ENCODE results near the gene SYTL3. TPM values are rescaled to one million over a fixed set of nuclear protein-coding genes. Genes with fewer than 3 reads are reported as not detected.
A peak's percentile ranks its signal among the peaks of the same experiment; 100 is the strongest.
"Not testable (repeated sequence)": the region's sequence is repeated elsewhere in the genome, so short reads cannot be mapped to it uniquely, and the experiment has no call there.

Gene SYTL3
- polyA plus RNA-seq, 3 donors = 3.2 to 5.3 (median 4.5) TPM

- DNase-seq (ENCODE audit: extremely low read depth in 1 of 11, low read depth in 9 of 11, low spot score in 4 of 11) = not testable (repeated sequence)
These were observed 27.2 kb downstream of the SYTL3 start for GRCh38 chr6:158677094-158677493.

DNA sequence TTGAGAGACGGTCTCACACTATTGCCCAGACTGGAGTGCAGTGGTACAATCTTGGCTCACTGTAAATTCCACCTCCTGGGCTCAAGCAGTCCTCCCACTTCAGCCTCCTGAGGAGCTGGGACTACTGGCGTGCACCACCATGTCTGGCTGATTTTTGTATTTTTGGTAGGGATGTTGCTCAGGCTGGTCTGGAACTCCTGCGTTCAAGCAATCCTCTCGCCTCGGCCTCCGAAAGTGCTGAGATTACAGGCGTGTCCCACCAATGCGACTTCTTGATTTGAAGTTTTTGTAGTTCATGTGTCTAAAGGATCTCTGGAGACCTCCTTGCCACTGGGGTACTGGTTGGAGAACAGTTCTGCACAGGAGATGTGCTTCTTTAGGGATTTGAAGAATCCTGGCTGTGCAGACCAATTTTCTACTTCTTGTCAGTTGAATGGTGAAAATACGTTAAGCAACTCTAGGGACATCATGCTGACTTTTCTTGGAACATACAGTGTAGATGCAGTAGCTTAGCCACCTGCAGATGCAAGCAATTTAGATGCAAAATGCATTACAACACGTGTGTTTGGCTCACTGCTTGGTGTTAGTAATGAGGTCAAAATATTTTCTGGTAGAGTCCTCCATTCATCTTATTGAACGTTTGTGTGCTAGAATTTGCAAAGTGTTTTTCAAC, 28.2 kb downstream of the SYTL3 start:
- no peak for DNase-seq (ENCODE audit: extremely low read depth in 1 of 11, low read depth in 9 of 11, low spot score in 4 of 11)

GRCh38 chr6:158680015-158680414, 30.2 kb downstream of the SYTL3 start:
- DNase-seq (ENCODE audit: extremely low read depth in 1 of 11, low read depth in 9 of 11, low spot score in 4 of 11) = no peak

DNA sequence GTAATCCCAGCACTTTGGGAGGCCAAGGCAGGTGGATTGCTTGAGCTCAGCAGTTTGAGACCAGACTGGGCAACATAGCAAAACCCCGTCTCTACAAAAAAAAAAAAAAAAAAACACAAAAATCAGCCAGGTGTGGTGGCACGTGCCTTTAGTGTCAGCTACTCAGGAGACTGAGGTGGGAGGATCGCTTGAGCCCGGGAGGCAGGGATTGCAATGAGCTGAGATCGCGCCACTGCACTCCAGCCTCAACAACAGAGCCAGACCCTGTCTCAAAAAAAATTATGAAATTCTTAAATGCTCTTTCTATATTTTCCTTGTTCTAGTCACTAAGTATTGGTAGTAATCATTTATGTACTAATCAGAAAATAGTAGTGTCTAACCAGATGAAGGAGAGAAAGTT, 30.6 kb downstream of the SYTL3 start:
- DNase-seq (ENCODE audit: extremely low read depth in 1 of 11, low read depth in 9 of 11, low spot score in 4 of 11) = no peak

GRCh38 chr6:158684311-158684710, 34.5 kb downstream of the SYTL3 start:
- DNase-seq (ENCODE audit: extremely low read depth in 1 of 11, low read depth in 9 of 11, low spot score in 4 of 11) = no peak

- DNase-seq (ENCODE audit: extremely low read depth in 1 of 11, low read depth in 9 of 11, low spot score in 4 of 11) = no peak
These were observed 35.0 kb downstream of the SYTL3 start for GRCh38 chr6:158684745-158685324.

- DNase-seq (ENCODE audit: extremely low read depth in 1 of 11, low read depth in 9 of 11, low spot score in 4 of 11) = no peak
These were observed 36.5 kb downstream of the SYTL3 start for GRCh38 chr6:158686311-158686710.

GRCh38 chr6:158686791-158687381, 37.0 kb downstream of the SYTL3 start:
- DNase-seq (ENCODE audit: extremely low read depth in 1 of 11, low read depth in 9 of 11, low spot score in 4 of 11) = no peak

- no peak for DNase-seq (ENCODE audit: extremely low read depth in 1 of 11, low read depth in 9 of 11, low spot score in 4 of 11)
These were observed 37.7 kb downstream of the SYTL3 start for GRCh38 chr6:158687506-158687905.

DNA sequence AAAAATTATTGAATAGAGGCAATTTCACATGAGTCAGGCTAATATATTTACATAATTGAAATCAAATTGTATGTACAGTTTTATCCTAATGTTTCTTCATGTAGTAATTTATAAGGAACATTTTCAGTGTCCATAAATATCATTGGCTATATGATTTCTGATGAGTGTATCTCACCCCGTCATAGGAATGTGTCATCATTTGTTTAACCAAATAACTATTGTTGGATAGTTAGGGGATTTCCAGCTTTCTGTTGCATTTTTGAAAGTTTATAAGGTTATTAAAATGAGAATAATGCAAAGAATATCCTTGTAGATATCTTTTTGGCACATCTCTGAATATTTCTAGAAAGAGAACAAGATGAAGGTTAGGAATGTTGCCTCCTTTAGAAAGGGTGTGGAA, 39.0 kb downstream of the SYTL3 start:
- DNase-seq (ENCODE audit: extremely low read depth in 1 of 11, low read depth in 9 of 11, low spot score in 4 of 11) = no peak

GRCh38 chr6:158694913-158695312, 45.1 kb downstream of the SYTL3 start:
- no peak for DNase-seq (ENCODE audit: extremely low read depth in 1 of 11, low read depth in 9 of 11, low spot score in 4 of 11)

DNA sequence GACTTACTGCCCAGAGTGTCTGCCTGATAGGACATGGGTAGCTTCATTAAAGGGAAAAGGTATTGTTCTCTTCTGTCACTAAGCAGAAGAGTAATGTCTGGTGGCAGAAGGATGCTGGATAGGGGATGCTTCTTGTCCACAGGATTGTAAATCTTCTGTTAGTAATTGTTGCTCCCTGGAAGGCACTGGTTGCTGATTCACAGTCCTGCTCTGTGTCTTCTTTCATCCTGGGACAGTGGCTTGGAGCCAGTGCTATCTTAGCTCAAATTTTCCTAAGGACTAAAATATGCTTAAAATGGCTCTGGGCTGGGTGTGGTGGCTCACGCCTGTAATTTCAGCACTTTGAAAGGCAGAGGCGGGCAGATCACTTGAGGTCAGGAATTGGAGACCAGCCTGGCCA, 48.0 kb downstream of the SYTL3 start:
- DNase-seq (ENCODE audit: extremely low read depth in 1 of 11, low read depth in 9 of 11, low spot score in 4 of 11) = no peak

DNA sequence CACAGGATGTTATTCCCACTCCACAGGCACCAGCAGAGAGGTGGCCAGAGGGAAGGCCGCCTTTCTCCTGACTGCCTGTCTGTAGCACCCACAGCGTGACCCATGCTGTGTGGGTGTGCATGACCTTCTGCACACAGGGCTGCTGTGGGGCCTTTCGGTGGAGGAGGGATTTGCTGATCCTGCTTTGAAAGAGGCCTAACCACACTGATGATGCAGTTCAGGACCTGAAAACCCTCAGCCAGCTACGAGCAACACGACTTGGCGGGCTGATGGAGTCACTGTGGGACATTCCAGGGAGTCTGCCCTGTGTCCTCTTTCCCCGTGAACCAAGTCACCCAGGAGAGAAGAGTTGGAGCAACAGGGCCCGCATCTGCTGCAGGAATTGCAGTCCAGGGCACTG, 49.1 kb downstream of the SYTL3 start:
- DNase-seq (ENCODE audit: extremely low read depth in 1 of 11, low read depth in 9 of 11, low spot score in 4 of 11) = no peak

GRCh38 chr6:158701268-158701667, 51.4 kb downstream of the SYTL3 start:
- DNase-seq (ENCODE audit: extremely low read depth in 1 of 11, low read depth in 9 of 11, low spot score in 4 of 11) = not testable (repeated sequence)

DNA sequence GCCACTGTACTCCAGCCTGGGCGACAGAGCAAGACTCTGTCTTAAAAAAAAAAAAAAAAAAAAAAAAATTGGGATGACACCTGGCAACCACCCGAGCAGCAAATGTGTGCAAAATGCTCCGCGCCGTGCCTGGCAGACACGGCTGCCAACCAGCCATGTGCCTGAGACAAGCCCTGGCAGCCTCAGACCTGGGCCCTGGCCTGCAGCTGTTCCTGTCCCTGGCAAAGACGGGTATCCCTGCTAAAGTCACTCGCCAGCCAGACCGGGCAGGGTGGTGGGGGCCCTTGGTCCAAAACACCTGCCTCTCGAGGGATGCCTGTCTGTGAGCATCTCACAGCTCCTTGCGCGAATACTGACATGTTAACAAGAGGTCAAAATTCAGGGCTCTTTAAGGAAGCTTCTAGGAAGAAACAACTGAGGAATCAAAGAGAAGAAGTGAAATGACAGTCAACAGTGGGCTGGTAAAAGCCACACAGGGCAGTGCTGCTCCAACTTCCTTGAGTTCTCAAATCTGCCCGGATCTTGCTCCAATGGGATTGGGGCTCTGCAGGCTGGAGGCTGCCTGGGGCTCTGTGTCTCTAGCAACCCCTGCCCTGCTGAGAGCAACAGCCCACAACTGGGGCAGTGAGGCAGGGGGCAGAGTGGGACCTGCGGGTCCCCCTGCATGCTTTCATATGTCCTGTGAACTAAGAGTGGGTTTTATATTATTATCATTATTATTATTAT, 53.4 kb downstream of the SYTL3 start:
- no peak for DNase-seq (ENCODE audit: extremely low read depth in 1 of 11, low read depth in 9 of 11, low spot score in 4 of 11)

DNA sequence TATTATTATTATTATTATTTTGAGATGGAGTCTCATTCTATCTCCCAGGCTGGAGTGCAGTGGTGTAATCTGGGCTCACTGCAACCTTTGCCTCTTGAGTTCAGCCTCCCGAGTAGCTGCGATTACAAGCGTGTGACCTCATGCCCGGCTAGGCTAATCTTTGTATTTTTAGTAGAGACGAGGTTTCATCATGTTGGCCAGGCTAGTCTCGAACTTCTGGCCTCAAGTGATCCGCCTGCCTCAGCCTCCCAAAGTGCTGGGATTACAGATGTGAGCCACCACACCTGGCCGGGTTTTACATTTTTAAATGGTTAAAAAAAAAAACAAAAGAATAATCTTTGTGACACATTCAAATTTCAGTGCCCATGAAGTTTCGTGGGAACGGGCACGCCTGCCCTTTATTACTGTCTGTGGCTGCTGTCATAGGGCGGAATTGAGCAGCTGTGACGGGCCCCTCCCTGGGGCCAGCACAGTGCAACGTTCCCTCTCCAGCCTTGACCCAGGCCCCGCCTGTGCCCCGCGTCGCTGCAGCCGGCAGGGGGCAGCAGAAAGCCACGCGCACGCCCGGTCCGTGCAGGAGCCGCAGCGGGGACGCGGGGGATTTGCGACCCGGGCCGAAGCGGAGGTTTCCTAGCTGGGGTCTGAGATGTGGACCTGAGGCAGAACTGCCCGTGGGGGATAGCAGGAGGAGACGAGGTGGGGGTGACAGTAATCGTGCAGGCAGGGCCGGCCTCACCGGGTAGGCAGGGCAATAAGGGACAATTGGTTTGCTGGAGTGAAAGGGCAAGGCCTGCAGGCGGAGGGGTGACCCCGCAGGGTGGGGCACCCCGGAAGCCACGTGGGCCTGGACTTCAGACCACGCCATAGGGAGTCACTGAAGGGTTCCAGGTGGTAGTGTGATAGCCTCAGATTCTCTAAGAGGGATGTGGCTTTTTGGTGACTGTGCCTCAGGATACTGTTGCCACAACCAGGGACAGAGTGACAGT, 54.3 kb downstream of the SYTL3 start:
- peak in 8 of 11 donors; percentile 33 to 69 (median 60) for DNase-seq (ENCODE audit: extremely low read depth in 1 of 11, low read depth in 9 of 11, low spot score in 4 of 11)

GRCh38 chr6:158705386-158706126, 55.7 kb downstream of the SYTL3 start:
- no peak for DNase-seq (ENCODE audit: extremely low read depth in 1 of 11, low read depth in 9 of 11, low spot score in 4 of 11)

- no peak for DNase-seq (ENCODE audit: extremely low read depth in 1 of 11, low read depth in 9 of 11, low spot score in 4 of 11)
These were observed 56.6 kb downstream of the SYTL3 start for GRCh38 chr6:158706369-158706982.
